HG03045 (cell line): ENCODE data around the gene MSMP.
A peak's percentile ranks its signal among the peaks of the same experiment; 100 is the strongest.

ENCODE experiments used
- ATAC-seq: cut with Tn5 transposase; IDR thresholded peaks from one replicate; pipeline ENCODE4 v1.9.1; 2021; ENCODE audit warnings: mild to moderate bottlenecking, moderate library complexity; ENCODE audit not compliant: unreplicated experiment

The MSMP gene

DNA sequence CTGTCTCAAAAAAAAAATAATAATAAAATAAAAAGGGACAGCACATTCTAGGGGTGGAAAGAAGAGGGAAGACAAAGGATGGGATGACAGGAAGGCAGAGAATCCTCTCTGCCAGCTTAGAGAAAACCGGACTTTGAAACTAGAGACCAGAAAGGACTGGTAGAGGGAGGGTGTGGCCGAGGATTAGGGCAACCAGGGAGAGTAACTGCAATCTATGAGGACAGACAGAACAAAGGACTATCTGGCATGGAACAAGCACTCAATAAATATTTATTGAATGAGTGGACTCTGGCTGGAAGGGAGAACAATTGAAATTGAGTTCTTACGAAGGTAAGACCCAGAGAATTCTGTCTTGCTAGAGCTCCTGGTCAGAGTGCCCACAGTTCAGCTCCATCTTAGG is 7.5 kb downstream of the MSMP start:
- no peak for ATAC-seq

DNA sequence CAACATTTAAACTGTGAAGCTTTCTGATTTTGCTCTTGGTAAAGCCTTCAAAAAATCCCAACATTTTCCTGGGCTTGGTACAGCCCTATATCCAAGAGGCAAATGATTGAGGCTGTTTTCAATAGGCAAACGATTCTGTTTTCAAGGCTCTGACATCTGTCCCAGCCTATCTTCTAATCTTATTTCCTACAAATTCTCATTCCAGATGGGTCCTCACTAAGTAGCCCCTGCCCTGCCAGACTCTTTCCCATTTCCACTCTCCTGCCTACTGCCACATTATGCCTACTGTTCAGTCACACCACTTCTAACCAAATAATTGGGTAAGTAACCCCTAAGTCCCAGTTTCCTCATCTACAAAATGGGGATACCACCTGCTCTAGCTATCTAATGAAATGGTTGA is 8.5 kb downstream of the MSMP start:
- ATAC-seq: no peak

DNA sequence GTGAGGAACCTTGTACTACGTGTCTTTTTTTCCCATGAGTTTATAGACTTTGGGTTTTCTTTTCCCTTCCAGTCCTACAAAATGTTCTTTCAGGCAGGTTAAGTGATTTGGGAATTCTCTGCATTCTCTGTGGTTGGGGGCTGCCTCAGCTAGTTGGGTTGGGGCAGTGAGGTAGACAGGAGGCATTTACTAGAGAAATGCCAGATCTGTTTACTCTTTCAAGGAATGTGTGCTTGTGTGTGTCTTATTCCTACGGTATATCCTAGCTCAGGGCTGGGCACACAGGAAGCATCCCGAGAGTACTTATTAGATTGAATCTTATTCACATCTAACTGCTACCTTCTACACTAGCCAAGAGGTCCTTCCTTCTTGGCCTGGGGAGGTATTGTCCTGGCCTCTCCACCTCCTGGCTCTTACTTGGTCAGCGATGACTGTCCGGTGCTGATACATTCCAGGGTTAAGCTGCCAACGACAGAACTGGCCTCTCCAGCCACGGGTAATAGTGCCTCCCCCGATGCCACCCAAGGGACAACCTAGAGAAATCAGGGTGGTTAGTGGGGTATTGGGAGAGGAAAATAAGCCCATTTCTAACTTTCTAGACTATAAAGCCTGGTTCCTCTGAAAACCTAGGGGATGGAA is 10.1 kb downstream of the MSMP start:
- no peak for ATAC-seq

DNA sequence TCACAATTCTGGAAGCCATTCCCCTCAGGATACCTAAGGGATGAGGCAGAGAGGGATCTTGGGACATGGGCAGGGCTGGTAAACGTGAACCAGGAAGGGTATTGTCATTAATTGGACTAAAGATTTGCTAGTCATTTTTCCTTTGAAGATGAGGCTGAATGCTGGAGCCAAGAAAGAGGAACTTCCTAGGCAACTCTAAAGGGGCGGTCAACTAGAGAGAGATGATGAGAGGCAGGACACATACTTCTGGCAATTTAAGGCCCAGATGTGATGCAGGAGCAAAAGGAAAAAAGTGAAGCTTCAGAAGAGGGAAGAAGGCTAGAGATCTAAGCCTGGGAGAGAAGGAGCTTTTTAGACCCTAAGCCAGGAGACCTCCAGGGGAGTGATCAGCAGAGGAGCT is 10.6 kb downstream of the MSMP start:
- ATAC-seq: no peak

GRCh38 chr9:35741740-35742139 is 12.3 kb downstream of the MSMP start:
- ATAC-seq: no peak

DNA sequence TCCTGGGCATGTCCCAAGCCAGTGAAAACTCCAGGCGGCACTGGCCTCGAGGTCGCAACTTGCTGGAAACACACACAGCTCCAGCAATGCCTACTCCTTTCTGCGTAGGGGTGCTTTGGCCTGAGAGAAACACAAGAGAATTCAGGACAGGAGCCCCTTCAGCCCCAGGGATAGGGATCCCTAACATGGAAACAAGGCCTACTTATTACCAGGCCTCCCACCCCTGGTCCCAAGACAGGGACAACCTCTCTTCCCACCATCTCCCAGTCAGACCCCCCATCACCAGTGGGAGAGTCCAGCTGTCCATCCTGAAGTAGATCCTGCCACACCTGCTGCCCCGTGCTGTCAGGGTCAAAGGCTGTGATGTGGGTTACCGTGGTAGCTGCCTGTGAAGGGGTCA is 13.8 kb downstream of the MSMP start:
- ATAC-seq: no peak

GRCh38 chr9:35738924-35739323 is 15.2 kb downstream of the MSMP start:
- ATAC-seq: no peak

GRCh38 chr9:35738186-35738585 is 15.9 kb downstream of the MSMP start:
- no peak for ATAC-seq

DNA sequence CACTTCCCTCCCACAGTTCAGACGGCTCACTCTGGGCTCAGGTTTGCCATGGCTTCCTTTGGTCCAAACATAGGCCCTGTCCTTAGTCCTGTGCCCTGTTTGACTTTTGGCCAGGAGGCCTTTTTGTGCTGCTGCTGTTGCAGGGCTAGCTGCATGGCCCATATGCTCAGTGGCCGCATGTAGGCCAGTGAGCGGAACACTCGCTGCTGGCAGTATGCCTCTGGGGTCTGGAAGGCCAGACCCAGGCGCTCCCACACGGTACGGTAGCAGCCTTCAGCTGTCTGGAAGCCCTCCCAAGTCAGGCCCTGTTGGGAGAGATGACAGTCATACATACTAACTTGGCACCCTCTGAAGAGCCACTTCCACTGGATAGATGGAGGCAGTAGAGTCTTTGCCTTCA is 16.9 kb downstream of the MSMP start:
- ATAC-seq: no peak

DNA sequence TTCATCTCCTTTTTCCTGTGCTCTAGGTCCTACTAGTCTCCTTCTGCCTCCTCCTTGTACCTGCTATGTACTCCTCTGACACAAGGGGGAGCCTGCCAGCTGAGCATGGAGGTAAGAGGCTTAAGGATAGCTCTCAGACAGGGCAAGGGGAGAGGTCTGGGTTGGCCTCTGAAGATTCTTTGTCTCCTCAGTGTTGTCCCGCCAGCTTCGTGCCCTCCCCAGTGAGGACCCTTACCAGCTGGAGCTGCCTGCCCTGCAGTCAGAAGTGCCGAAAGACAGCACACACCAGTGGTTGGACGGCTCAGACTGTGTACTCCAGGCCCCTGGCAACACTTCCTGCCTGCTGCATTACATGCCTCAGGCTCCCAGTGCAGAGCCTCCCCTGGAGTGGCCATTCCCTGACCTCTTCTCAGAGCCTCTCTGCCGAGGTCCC is 17.9 kb downstream of the MSMP start:
- ATAC-seq: no peak

DNA sequence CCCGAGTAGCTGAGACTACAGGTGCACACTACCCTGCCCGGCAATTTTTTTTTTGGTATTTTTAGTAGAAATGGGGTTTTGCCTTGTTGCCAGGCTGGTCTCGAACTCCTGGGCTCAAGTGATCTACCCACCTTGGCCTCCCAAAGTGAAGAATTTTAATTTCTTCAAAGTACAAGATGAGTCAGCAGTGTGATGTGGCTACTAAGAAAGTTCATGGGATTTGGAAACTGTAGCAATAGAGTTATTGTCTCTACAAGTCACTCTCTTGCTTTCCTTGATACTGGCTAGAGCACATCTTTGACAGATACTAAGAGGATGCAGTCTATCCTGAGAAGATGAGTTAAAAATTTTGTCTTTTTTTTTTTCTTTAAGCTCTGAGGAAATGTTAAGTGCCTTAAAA is 20.0 kb downstream of the MSMP start:
- no peak for ATAC-seq

- peak; percentile 0 for ATAC-seq
Observed at GRCh38 chr9:35732800-35733541, 21.1 kb downstream of the MSMP start.

DNA sequence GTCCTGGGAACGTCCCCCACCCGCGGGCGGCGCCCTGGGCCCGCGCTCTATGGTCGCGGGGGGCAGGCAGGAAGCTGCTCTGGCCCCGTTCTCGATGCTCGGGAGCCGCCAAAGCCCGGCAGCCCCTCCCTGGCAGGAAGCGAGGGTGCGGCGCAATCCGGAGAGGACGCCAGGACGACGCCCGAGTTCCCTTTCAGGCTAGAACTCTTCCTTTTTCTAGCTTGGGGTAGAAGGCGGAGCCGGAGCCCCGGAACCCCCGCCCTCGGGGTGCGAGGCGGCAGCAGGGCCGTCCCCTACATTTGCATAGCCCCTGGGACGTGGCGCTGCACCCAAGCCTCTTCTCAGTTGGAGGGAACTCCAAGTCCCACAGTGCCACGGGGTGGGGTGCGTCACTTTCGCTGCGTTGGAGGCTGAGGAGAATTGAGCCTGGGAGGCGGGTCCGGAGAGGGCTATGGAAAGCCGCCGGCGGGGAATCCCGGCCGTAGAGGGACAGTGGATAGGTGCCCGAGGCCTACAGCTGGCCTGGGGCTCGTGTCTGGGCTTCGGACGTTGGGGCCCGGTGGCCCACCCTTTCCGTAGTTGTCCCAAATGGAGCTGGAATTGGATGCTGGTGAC is 21.8 kb downstream of the MSMP start, which contains the start of the genes CREB3 and TLN1:
Gene CREB3 (plus strand): TSS at position 482 of the 615 bp plus-strand sequence. CDS start 107 bp downstream, at position 589.
Gene TLN1 (minus strand): TSS at position 11 of the 615 bp plus-strand sequence. CDS start 6,501 bp downstream, outside the sequence.
- peak; percentile 84 for ATAC-seq

GRCh38 chr9:35731415-35732184 is 22.5 kb downstream of the MSMP start:
- peak; percentile 0 for ATAC-seq

GRCh38 chr9:35730486-35730854 is 23.6 kb downstream of the MSMP start:
- no peak for ATAC-seq

GRCh38 chr9:35729700-35730485 is 24.2 kb downstream of the MSMP start:
- ATAC-seq: no peak

GRCh38 chr9:35729101-35729500 is 25.0 kb downstream of the MSMP start:
- ATAC-seq: no peak

DNA sequence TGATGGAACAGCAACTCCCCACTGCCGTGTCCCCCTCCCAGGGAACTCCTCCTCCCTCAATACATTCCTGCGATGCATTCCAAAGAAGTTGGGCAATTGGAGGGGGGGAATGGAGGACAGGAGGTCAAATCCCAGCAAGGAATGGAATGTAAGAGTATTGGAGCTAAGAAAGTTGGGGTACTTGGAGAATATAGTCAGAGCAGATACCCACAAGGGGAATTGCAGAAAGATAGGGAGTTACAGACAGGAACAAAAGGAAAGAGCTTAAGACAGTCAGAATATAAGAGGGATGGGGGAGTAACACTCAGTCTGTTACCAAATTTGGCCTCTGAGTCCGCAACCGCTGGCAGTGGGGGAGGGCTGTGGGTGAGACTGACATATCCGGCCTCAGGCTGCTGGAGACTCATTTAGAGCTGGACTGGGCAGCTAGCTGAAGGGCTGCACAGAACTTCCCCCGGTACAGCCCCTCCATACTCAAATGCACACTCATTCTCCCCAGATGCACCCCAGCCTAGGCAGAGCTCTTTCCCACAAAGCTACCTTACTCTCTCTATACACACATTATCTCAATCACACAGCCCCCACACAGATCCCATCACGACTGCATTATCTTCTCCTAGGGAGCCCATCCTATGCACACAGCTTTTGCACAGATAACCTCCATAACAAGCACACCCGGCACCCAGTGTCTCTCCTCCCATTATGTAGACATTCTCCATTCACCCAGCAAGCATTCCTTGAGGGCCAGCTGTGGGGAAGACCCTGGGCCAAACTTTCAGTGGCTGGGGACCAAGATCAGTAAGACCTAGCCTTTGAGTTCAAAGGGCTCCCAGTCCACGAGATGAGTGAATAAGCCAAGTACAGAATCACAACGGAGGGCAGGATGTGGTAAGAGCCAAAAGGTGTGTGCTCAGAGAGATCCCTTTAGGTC is 25.8 kb downstream of the MSMP start:
- no peak for ATAC-seq

DNA sequence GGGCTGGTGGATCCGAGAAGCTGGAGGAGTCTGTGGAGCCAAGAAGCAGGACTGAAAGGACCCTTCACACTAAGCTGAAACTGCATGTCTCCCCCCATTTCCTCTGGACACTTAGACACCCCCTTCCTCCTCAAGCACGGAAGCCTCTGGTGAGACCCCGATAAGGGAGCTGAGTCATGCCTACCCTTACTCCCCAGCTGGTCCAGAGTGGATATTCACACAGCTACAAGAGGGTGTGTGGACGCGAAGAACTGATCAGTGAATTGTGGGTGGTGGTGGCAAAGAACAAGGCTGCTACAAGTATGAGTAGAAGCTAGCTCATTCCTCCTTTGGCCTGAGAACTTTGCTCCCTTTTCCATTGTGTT is 26.4 kb downstream of the MSMP start:
- ATAC-seq: no peak
